HG03135 (cell line): Measurements from ENCODE around the gene STPG2.

Experiments used
- ATAC-seq: cut with Tn5 transposase; IDR thresholded peaks from one replicate; pipeline ENCODE4 v1.9.1; 2021; ENCODE audit warnings: mild to moderate bottlenecking, moderate library complexity; ENCODE audit not compliant: unreplicated experiment

STPG2 gene

DNA sequence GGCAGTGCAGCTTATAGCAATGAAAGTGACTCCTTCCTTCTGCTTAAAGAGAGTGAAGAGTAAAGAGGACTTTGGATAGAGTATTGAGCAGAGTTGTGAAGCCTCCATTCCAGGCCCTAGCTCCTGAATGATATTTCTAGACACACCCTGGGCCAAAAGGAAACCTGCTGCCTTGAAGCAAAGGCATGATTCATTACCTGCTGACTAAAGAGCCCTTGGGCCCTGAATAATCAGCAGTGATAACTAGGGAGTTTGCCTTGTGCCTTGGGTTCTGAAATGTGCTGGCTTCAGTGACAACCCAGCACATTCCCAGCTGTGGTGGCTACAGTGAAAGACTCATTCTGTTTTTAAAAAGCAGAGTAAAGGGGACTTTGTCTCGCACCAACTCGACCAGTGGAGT is 49.2 kb downstream of the STPG2 start:
- no peak for ATAC-seq

DNA sequence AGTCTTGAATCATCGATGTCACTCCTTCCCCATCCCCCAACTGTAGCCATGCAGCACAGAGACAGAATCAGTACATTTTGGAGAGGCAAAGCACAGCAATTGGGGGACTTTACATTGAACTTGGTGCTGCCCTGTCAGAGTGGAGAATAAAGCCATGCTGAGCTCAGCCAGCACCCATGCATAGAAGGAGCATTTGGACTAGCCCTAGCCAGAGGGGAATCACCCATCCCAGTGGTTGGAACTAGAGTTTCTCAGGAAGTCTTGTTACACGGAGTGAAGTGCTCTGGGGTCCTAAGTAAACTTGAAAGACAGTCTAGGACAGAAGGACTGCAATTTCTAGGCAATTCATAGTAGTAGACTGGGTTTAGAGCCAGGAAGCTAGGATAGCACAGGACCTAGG is 49.6 kb downstream of the STPG2 start:
- ATAC-seq: no peak

DNA sequence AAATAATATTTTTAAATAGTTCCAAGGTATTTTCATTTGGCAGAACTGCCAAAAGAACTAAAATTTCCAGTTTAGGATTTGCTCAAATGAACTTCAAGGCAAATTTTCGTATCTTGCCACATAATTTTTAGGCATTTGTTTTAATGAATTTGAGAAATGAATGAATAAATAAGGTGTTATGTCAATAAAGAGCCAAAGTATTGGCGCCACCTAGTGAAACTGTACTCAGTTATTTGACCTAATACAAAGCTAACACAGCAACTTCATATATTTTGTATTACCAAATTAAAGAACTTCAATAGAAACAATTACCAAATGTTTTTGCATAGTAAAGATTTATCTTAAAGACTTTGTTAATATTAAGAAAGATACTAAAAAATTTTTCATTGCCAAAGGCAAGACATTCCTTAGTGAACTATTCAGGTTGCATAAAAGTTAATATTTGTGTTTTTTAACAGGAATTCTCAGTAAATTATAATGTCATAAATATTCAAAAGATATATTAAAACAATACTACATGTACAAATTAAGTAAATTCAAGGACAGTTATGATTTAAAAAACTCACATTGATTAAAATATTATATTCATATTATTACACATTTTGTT is 50.3 kb downstream of the STPG2 start:
- no peak for ATAC-seq

DNA sequence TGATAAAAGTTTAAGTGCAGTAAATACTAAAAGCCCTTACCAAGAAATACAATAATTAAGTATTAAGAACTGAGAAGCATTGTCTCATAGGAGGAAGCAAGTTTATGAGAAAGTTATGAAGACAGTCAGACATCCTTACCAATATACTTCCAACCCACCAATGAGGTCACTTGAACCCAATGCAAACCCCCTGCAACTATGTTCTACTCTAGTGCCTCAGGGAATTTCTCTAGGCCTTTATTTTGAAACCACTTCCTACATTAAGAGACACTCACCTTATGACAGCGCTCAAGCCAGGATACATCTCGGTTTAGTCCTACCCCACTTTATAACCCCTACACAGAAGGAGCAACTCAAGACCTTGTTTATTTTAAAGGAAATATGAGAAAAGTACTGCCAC is 61.3 kb downstream of the STPG2 start:
- no peak for ATAC-seq

DNA sequence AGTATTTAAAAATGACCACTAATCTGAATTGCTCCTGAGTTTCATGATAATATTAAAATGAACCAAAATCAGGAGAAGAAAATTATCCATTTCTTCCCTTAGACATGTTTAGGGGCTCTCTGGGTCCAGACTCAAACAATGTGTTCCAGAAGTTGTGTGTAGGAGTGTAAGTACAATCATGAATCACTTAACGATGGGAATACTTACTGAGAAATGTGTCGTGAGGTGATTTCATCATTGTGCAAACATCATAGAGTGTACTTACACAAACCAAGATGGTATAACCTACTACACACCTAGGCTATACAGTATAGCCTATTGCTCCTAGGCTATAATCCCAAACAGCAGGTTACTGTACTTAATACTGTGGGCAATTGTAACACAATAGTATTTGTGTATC is 74.8 kb downstream of the STPG2 start:
- no peak for ATAC-seq

DNA sequence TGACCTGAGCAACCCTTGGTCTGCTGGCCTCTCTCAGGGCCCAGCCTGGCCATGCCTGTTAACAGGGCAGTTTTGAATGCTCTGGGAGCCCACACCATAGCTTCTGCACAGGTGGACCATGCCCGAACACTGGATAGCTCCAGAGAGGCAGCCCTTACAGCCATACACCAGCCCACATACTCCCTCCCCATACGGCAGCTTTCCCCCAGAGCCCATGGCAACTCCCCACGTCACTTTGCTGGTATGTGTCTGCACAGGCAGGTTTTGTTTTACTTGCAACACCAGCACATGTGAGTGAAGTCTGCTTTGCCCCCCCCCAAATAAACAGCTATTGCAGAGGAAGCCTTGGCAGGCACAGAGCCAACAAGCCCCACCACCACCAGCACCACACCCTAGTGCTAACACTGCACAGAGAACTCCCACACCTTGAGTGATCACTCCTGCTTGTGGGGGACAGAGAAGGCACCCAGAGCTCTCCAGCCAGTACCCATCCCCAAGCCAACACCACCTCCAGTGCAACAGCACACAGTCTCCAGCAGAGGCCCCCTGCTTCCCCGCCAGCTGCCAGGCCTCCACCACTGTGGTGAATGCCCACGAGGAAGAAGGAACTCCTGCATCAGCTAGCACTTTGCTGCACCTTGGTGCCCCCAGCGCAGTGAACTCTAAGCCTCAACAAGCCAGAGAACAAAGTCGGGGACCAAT is 87.3 kb downstream of the STPG2 start:
- no peak for ATAC-seq

DNA sequence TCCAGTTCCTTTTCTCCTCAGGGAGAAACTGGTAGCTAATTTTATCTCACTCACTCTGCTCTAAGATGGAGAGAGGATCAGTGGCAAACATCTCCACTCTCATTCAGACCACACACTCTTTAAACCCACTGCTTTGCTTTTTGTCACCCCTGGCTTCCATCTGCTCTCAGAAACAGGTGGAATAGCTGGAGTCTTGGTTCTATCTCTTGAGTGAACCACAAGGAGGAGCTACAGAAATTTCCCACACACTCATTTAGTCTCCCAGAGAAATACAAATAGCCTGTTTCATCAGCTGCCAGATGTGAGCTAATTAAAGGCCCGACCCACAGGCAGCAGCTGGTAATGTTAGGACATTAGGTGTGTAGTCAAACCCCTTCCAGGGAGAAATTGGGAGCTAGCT is 96.6 kb downstream of the STPG2 start:
- no peak for ATAC-seq

DNA sequence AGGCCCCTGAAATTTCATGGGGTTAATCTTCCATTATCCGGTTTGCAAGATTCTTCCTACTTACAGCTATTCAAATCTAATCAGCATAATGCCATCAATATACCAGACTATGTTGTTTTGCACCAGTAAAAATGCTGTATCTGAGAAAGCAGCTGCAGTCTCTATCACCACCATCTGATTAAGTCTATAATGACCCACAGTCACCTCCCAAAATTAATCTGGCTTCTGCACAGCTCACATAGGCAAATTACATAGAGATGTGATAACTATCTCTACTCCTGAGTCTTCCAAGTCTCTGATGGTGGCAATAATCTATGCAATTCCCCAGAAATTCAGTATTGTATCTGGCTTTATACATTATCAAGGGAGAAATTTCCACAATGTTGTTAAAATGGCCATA is 113.2 kb downstream of the STPG2 start:
- no peak for ATAC-seq

DNA sequence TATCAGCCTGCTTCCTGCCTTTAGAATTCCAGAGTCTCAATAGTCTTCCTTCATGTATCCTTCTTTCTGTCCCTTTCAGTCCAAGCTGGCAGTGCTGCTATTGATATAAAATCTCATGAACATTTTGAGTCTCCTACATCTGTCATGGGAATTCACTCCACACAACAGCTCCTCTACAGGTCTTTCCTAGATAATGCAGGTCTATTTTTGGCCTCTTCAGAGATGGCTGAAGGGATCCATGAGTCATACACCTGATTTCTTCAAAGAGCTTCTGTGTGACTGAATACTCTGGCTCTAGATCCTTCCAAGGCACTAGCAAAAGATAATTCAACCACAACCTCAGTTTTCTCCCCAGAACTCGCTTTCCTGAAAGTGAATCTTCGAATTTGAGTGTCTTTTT is 115.4 kb downstream of the STPG2 start:
- no peak for ATAC-seq

DNA sequence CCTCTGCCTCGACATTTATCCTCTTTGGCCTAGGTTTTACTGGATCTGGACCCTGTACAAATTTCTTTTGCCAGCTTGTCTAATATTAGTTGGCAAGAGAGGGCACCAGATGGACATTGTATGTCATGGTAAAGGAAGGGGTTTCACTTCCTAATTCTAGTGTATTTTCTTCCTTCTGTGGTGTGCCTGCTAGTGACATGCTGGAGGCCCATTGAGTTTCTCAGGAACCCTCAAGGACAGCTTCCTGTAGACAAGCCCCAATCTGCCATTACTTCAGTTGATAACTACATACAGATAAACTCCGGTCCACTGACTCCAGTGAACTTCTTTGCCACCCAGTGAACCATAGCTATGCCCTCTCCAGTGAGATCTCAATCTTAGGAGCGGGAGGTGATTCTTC is 116.9 kb downstream of the STPG2 start:
- no peak for ATAC-seq

DNA sequence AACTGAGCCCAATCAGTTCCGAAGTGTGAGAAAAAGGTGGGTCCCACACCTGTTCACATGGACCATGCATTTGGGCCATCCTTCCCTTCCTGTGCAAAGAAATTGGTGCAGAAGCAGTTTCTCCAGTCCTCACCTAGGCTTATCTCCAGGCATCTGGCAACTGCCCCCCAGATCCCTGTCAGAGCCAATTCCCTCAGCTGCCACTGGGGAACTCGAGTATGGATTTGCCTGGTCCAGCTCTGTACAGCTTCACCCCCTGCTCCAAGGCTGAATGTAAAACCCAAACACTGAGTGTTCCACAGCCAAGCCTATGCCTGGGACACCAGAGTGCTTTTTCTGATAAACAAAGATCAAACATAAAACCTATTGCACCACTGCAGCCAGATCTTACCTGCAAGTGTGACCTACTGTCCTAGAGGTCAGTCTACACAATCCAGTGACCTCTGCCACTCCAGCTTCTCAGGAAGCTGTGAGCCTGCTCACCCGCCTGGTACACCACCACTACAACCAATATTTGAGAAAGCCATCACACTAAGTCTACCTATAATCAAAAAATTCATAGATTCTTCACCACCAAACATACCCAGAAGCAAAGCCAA is 136.4 kb downstream of the STPG2 start:
- no peak for ATAC-seq

DNA sequence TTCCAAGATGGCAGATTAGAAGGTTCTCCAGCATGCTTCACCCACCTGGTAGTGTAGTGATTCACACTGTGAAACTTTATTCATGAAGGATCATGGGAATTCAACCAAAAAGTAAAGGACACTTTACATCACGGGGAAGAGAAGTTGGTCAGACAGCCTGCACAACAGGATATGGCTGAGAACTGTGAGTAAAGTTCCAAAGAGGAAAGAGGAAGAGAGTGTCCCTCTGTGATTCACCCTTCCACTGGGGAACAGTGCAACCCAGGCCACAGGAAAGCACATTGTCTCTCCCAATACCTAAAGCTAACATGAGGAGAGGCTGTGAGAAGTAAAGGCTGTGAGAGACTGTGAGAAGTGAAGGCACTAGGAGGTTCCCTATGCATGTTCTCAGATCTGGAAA is 137.2 kb downstream of the STPG2 start:
- no peak for ATAC-seq

DNA sequence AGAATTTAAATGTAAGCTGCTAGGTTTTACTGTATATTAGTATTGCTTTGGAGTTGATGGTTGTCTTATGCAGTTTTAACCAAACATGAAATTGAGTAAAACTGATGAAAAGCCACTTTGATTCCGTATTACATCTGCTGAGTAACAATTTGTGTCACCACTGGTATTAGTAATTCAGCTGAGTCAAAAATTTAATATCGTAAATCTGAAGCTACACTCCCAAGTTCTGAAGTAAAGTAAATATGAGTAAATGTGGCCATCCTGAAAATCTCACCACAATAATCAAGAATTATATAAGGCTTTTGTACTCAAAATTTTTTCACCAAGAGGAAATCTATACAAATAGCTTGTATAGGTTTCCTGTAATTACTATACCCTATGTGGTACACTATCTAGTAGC is 142.3 kb downstream of the STPG2 start:
- ATAC-seq: no peak

DNA sequence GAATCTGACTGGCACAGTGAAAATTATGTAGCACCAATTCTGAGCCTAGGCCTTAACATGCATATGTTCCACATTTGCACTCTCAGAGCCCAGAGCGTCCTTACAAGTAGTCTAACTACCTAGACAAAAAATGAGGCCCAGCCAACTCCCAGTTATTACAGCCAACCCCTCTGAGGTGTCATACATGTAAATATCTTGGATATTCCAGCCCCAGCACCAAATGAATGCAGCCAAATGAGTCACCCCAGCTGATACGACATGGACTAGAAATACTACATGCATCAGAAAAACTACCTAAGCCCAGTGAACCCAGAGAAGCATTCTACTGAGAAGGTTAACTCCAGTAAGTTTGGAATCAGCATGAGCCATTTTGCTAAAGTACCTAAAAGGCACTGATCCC is 145.1 kb downstream of the STPG2 start:
- ATAC-seq: no peak

DNA sequence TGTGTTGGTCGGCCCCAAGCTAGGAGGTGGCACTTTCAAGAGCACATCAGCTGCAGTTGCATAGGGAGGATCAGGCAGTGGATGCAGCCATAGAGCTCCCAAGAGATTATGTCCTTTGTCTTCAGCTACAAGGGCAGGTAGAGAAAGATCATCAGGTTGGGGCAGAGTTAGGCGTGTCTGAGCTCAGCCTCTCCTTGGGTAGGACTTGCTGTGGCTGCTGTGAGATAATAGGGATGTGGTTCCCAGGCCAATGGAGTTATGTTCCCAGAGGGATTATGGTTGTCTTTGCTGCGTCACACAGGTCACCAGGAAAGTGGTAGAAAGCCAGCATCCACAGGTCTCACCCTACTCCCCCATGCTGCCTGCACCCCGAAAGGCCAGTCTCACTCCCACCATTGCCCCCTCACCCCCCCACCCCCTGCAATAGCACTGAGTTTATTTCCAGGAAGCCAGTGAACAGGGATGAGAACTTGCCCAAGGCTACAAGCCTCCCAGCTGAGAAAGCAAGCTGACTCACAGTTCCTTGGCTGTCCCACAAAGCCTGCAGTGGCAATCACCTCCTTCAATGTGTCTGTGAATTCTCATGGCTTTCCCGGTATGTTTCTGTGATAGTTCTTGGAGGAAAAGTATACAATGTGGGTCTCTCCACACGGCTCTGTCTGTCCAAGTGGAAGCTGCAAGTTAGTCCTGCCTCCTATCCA is 148.4 kb downstream of the STPG2 start:
- ATAC-seq: no peak

DNA sequence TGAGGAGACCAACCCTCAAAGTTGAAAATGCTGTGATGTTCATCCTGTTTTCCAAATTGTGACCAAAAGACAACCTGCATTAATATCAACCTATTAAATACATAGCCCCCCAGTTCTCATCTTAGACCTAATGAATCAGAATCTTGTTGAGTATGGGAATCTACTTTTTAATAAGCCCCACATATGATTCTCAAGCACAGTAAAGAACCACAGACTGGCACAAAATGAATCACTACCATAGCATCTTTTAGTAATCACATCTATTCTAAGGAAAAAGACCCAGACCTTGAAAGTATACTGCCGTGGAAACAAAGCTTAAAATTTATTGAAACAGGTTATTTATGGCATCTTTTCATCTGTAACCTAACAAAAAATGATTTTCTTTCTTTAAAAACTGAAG is 152.9 kb downstream of the STPG2 start:
- ATAC-seq: no peak

DNA sequence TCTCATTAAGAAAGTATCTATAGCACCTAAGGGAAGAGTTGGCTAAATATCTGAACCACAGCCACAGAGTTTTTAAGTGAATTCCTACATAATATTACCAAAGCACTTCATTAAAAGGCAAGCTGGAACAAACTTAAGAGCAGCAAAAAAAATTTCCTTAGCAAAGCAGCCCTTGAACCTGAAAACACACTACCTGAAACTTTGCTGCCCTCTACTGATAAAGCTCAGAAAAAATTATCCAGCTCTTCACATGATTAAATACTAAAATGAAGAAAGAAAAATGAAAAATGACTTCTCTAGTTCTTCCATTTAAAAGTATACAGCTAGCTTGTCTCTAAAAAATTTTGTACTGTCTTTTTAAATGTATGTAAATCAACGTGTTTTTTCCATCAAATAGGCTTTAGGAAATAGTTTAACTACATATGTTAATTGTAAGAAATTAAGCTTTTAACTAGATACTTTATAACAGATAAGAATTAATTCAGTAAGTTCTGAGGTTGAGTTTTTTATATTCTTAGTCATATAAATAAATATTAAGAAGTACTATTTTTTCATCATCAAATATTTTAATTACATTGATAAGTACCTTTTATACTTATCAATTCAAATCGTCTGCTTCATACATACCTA is 156.1 kb downstream of the STPG2 start:
- no peak for ATAC-seq

DNA sequence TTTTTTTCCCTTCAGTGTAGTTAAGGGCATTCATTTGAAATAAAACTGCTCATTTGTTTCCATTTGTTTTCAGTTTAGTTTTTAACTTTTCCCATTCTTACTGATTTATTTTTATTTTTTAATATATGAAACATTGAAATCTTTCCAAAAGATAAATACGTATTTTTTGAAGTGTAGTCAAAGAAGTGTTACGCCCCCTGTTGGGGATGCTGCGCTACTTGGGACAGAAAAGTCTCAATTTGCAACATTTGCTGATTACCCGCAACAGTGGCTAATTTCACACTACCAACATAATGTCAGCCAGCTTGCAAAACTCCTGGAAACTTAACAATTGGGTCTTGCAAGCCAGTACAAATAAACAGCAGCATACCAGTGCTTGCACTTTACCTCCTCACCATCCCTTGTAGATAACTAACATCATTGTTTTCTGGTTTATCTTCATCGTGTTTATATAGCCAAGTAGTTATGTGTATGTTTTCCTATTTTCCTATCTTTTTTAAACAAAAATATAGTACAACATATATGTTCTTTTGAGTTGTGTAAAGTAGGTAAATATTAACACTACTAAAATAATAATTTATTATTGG is 158.6 kb downstream of the STPG2 start:
- no peak for ATAC-seq

DNA sequence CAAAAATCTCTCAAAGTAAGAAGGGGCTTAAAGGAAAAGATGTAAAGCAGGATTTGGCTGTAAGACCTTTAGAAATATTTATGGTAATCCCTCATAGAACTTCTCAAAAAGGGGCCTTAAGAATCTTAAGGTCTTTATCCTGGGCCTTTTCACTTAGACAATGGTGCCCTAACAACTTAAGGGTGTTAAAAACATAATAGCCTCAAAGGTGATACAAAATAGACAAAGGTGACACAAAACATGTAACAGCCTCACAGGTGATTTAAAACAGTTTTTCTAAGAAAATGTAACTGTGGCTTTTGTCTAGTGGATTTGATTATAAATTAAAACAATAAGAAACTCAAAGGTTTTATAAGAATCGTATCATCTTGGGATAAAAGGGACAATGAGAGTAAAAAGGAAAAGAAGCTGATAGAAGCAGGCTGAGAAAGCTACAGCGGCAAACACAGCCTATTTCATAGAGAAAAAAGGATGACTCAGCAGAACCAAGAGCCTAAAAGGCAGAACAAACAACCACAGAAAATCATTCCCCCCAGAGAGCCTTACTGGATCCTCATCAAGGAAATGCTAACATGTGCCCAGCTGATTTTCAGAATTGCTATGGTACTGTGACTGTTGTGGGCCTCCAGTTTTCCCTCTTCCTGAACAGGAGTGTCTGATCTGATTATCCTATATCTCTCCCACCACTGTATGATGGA is 164.3 kb downstream of the STPG2 start:
- no peak for ATAC-seq

DNA sequence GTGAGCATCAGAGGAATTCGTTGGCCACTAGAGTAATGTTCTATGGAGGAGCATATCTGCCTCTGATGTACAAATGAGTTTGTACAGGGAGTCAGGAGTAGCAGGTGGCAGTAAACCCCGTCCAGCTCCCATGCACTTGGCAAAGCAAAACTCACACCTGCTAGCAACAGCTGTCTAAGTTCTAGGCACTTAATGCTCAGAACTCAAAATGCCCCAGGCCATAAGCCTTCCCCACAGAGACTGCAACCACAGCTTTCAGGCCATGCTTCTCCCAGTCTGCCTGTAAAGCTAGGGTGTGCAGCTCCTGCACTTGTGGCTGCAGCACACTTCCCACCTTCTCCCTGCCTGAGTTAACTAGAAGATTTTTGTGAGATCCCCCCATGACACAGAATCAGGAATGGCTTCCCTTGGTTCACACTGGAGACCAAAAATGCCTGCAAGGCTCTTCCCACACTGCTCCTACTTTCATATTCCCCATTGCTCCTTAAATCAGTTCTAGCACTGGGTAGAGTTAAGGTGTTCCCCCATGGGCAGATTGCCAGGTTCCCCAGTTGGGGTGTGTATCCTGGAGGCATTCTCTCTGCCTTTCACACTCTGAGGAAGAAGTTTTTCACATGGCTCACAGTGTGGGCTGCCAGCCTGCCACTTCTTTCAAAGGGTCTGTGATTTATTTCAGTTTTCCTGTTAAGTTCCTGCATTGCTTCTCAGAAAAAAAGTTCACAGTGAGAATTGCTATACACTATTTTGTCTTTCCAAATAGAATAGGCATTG is 189.9 kb downstream of the STPG2 start:
- no peak for ATAC-seq
